Thyroid gland (tissue), 4 donors: Measurements from ENCODE around the gene CD1B. TPM values are rescaled to one million over a fixed set of nuclear protein-coding genes. Genes with fewer than 3 reads are reported as not detected.

Experiments used
- DNase-seq, 2 donors: peaks; one replicate each; pipeline ENCODE4 v3.0.0-alpha.2; 2019
- H3K27ac ChIP-seq, 3 donors: fragments of 200-600 bp; sonication (generic); 1 replicate in 2 of 3; 2 replicates in 1 of 3; pipeline ENCODE4 v1.5.1; 2016 to 2019; ENCODE audit warnings: mild to moderate bottlenecking in 1 of 3, moderate library complexity in 1 of 3
- H3K27me3 ChIP-seq: fragments of 200-600 bp; sonication (generic); one replicate; pipeline ENCODE4 v1.5.1; 2019
- H3K36me3 ChIP-seq, 2 donors: fragments of 200-600 bp; sonication (generic); one replicate each; pipeline ENCODE4 v1.5.1; 2016 to 2019
- H3K4me1 ChIP-seq, 2 donors: fragments of 200-600 bp; sonication (generic); one replicate each; pipeline ENCODE4 v1.5.1; 2017 to 2019
- H3K4me3 ChIP-seq, 3 donors: fragments of 200-600 bp; sonication (generic); replicated peaks in 1 of 3; 1 replicate in 2 of 3; 2 replicates in 1 of 3; pipeline ENCODE4 v1.5.1; 2016; ENCODE audit warnings: mild to moderate bottlenecking in 1 of 3
- H3K9me3 ChIP-seq: fragments of 200-600 bp; sonication (generic); one replicate; pipeline ENCODE4 v1.5.1; 2017
- CTCF ChIP-seq, 6 experiments: fragments of 200-600 bp in 3 of 6; fragments of 450-650 bp in 3 of 6; sonication (generic) in 3 of 6; IDR thresholded peaks; one replicate each; pipeline ENCODE4 v1.5.1; 2016 to 2019; ENCODE audit warnings: antibody characterized with exemption in 6 of 6, mild to moderate bottlenecking in 2 of 6, inconsistent platforms in 1 of 6, moderate library complexity in 1 of 6
- POLR2A ChIP-seq, 2 donors: fragments of 450-650 bp; IDR thresholded peaks; one replicate each; pipeline ENCODE4 v1.6.1; 2017; ENCODE audit warnings: antibody characterized with exemption in 2 of 2, mild to moderate bottlenecking in 2 of 2, moderate library complexity in 1 of 2
- WGBS, 2 donors: methylation state at CpG; one replicate each; pipeline ENCODE4 v1.1.5; 2017; 5-methylcytosine and 5-hydroxymethylcytosine counted together
- intact Hi-C: fragments of 100-400 bp; cut with DNase I; formaldehyde crosslinking; loops from one replicate; pipeline ENCODE4 v1.15.1; 2023
- total RNA-seq, 4 donors: library from RNA; depleted of rRNA; stranded (reverse); fragments of >200 nt; gene quantifications; one replicate each; pipeline ENCODE4 v1.2.3, GENCODE V29; 2016

Gene CD1B
- total RNA-seq, 4 donors from 2014 or later: 0.22 TPM; not detected in 3

DNA sequence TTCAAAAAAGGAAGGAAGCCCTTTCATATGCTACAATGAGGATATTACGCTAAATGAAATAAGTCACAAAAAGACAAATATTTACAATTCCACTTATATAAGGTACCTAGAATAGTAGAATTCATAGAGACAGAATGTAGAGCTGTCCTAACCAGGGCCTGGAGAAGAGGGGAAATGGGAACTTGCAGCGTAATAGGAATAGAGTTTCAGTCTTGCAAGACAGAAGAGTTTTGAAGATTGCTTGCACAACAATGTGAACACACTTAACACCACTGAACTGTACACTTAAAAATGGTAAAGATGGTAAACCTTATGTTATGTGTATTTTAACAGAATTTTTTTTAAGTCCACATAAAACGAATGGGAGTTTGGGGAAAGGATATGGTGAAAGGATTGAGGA is 2.9 kb downstream of the CD1B start:
- intact Hi-C loops: no loop called here
- DNase-seq: no peak
- WGBS, 2 donors: 83 to 86% methylated on average over 3 of the region's 3 CpGs

DNA sequence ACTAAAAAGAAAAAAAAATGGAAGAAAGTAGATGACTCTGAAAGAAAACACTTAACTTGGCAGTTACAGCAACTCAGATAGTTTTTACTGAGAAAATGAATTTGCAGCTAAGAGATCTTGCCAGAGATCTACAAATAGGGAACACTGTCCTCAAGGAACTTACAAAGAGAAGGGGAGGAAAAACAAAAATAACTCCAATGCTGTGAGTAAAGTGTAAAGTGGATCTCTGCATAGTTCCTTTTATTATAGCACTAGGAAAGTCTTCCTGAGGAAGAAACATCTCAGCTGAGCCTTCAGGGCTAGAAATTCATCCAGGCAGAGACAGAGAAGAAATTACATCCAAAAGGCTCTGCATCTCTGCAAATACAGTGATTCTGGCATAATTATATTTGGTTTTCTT is 3.9 kb downstream of the CD1B start:
- TF ChIP-seq POLR2A (IDR thresholded peaks at IDR 0.05) (no peak), CTCF (IDR thresholded peaks at IDR 0.05) (no peak)
- no peak overlapping the region for H3K4me3 ChIP-seq
- no peaks in the 10 kb centered on the region for H3K36me3 ChIP-seq
- H3K27me3 ChIP-seq: no peaks in the 10 kb centered on the region
- DNase-seq: no peak
- no peaks in the 10 kb centered on the region for H3K9me3 ChIP-seq
- intact Hi-C loops: no loop called here
- H3K4me1 ChIP-seq: no peaks in the 10 kb centered on the region
- no peak overlapping the region for H3K27ac ChIP-seq

More for the DNA sequence above, 2.9 kb downstream of the CD1B start:
- Histone ChIP-seq H3K9me3 (no peaks in the 10 kb centered on the region), H3K36me3 (no peaks in the 10 kb centered on the region), H3K27ac (no peak overlapping the region), H3K27me3 (no peaks in the 10 kb centered on the region), H3K4me1 (no peaks in the 10 kb centered on the region), H3K4me3 (no peak overlapping the region)
- no peak for TF ChIP-seq CTCF (IDR thresholded peaks at IDR 0.05)
- TF ChIP-seq POLR2A (IDR thresholded peaks at IDR 0.05): no peak

DNA sequence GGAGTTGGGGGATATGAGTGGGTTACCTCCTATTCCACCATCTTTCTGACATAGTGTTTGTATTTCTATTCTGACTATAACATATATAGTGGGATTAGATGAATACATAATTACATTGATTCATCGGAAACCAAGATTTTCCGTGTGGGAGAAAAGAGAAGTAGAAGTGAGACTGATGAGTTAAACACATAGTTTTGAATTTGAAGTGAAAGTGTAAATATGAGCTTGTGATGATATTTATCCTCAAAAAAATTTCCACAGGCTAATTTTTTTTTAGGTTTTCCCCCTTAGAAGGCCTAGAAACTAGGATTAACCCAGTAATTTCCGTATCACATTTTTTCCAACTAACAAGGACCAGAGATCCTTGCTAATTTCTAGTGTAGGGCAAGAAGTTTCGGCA is 6.9 kb downstream of the CD1B start:
- H3K27me3 ChIP-seq: no peaks in the 10 kb centered on the region
- TF ChIP-seq POLR2A (IDR thresholded peaks at IDR 0.05) (no peak), CTCF (IDR thresholded peaks at IDR 0.05) (no peak)
- WGBS, 2 donors: 86 to 89% methylated on average over 4 of the region's 4 CpGs
- H3K4me3 ChIP-seq: no peak overlapping the region
- H3K27ac ChIP-seq: no peak overlapping the region
- DNase-seq: no peak
- no peaks in the 10 kb centered on the region for H3K9me3 ChIP-seq
- no peaks in the 10 kb centered on the region for H3K4me1 ChIP-seq
- intact Hi-C loops: no loop called here
- no peaks in the 10 kb centered on the region for H3K36me3 ChIP-seq

DNA sequence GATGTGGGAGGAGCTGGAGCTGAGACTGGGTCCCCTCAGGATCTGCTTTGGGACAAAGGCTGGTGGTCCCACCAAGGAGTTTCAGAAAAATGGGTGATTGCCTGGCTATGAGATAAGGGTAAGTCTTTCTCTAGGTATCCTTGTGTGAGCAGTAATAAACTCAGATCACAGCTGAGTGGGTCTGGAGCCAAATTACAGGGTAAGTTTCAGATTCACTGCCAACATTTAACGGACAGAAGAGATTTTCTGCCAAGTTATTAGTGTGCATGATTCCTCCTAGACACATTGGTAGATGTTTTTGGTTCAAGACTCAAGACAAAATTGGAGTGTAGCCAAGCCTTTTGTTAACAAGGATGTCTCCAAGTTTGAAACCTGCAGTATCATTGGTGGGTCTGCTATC is 7.5 kb downstream of the CD1B start:
- H3K4me3 ChIP-seq: no peak overlapping the region
- no peaks in the 10 kb centered on the region for H3K9me3 ChIP-seq
- DNase-seq: no peak
- H3K27ac ChIP-seq: no peak overlapping the region
- WGBS, 2 donors: 29 to 79% methylated on average over 1 of the region's 1 CpG
- TF ChIP-seq POLR2A (IDR thresholded peaks at IDR 0.05) (no peak), CTCF (IDR thresholded peaks at IDR 0.05) (no peak)
- no peaks in the 10 kb centered on the region for H3K36me3 ChIP-seq
- intact Hi-C loops: no loop called here
- no peaks in the 10 kb centered on the region for H3K4me1 ChIP-seq
- no peaks in the 10 kb centered on the region for H3K27me3 ChIP-seq

GRCh38 chr1:158311066-158311465 is 20.3 kb downstream of the CD1B start:
- intact Hi-C loops: no loop called here
- H3K27me3 ChIP-seq: no peaks in the 10 kb centered on the region
- H3K4me3 ChIP-seq: no peak overlapping the region
- no peaks in the 10 kb centered on the region for H3K9me3 ChIP-seq
- H3K36me3 ChIP-seq: no peaks in the 10 kb centered on the region
- WGBS, 2 donors: 75 to 78% methylated on average over 2 of the region's 2 CpGs
- H3K4me1 ChIP-seq: no peaks in the 10 kb centered on the region
- DNase-seq: no peak
- no peak for TF ChIP-seq CTCF (IDR thresholded peaks at IDR 0.05)
- no peak for TF ChIP-seq POLR2A (IDR thresholded peaks at IDR 0.05)
- H3K27ac ChIP-seq: no peak overlapping the region
